GM19452 (cell line): ENCODE measurements around the gene TIMM23B.
"Not testable (repeated sequence)": the region's sequence is repeated elsewhere in the genome, so short reads cannot be mapped to it uniquely, and the experiment has no call there.

Source experiments
- ATAC-seq: cut with Tn5 transposase; IDR thresholded peaks from one replicate; pipeline ENCODE4 v1.9.1; 2021; ENCODE audit not compliant: unreplicated experiment

TIMM23B gene

DNA sequence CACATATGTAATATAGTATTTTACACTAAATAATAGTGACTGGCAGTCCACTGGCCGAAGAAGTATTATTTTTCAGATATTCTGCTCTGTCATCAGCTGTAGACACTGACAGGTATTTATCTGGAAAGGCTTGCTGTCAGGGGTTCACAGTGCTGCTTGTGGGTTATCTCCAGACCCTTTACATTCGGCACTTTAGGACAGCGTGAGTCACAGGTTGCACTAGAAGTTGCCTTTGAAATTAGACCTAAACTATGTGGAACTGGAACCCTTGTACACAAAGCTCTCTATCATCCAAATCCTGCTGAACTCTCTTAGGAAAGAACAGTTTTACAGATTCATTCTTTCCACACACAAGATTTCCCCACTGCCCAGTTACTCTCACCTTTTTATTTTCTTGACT, 30.2 kb downstream of the TIMM23B start:
- ATAC-seq: not testable (repeated sequence)

DNA sequence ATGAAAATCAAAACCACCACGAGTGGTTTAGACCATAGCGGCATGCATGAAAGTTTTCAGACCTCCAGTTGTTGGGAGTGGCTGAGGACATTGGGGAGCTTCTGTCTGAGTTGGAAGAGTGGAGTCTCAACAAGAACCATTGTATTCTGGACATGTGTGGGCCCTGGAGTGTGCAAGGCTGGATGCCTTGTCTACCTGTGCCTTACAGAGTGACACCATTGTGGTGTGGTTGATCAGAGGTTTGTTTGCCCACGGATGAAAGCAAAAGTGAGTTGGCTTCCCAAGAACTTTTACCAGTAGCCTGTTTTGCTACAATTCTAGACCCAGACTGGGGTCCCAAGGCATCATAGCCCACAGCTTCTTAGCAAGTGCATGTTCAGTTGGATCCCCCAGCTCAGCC, 35.9 kb downstream of the TIMM23B start:
- not testable (repeated sequence) for ATAC-seq

GRCh38 chr10:49987207-49987606, 45.4 kb downstream of the TIMM23B start:
- ATAC-seq: not testable (repeated sequence)

DNA sequence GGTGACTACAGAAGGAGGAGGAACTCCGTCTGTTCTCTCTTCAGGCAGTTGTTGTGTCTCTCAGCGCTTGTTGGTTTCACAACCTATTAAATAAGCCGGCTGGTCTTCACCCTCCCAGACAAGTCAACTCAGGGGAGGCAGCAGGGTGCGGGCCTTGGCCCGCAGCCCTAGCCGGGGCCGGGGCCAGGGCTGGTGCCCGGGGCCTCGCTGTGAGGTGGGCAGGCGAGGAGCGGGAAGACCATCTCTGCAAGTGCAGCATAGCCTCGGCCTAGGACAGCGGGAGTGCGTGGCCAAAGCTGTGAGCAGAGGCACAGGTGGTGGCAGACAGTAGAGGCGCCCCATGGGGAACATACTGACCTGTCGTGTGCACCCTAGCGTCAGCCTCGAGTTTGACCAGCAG, 46.5 kb downstream of the TIMM23B start, which contains the start of gene AGAP6:
Gene AGAP6 (plus strand): TSS at position 31 of the 400 bp plus-strand sequence. CDS start 310 bp downstream, at position 341.
- not testable (repeated sequence) for ATAC-seq

DNA sequence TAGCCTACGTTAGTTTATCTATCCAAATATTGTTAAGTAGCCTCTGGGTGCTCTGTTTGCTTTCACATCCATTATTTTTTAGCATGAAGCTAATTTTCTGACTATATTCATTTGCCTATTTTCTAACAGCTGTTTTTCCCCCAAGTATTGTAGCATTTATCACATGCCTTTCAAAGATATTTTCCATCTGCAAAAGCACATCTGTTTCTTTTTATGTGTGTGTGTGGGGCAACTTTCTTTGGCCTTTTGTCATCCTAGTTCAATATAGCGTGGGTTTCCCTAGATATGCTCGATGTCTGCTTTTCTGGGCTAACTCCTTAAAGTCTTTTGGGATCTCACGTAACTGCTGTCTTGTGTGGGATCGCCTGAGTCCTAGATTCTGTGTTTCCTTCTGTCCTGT, 53.5 kb downstream of the TIMM23B start:
- not testable (repeated sequence) for ATAC-seq

- ATAC-seq: not testable (repeated sequence)
Observed at GRCh38 chr10:50014024-50014423, 72.2 kb downstream of the TIMM23B start.

- not testable (repeated sequence) for ATAC-seq
Observed at GRCh38 chr10:50015596-50016220, 73.9 kb downstream of the TIMM23B start.

- ATAC-seq: not testable (repeated sequence)
Observed at GRCh38 chr10:50016926-50017325, 75.1 kb downstream of the TIMM23B start.

DNA sequence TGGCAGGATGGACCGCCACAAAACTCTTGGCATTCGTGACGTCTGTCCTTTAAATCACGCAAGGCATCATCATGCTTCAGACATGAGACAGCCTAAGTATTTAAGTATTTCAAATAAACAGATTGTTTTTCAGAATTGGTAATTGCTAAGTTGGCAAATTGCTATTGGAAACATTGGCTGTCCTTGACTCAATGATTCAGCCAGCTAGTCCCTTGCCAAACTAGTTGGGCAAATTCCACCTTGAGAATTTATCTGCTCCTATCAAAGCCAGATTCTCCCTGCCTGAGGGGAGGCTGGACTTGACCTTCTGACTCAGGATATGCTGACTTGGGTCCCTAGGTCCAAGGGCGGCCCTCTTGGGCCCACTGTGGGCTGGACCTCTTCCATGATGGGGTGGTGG, 75.8 kb downstream of the TIMM23B start:
- ATAC-seq: not testable (repeated sequence)

- not testable (repeated sequence) for ATAC-seq
Observed at GRCh38 chr10:50019279-50019678, 77.4 kb downstream of the TIMM23B start.

DNA sequence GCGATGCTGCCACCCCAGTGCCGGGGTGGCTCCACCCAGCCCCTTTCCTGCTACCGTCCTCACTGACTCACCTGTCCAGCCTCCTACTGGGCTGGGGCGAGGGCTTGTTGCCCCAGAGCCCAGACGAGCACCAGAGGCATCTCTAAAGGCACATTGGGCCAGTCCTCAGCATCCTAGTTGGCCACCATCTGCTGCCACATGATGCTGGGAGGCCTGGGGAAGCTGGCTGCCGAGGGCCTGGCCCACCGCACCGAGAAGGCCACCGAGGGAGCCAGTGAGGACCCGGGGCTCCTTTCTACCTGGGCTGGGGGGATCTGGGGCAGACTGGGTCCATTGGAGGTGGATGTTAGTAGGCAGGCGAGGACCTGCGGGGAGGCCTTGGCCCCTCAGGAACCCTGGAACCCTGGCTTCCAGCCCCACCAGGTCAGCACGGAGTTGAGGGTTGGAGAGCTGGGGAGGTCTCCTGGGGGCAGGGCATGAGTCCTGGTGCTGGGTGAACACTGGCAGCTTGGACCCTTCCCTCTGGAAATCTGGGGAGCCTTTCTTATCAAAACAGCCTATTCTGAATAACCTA, 78.7 kb downstream of the TIMM23B start:
- ATAC-seq: not testable (repeated sequence)

DNA sequence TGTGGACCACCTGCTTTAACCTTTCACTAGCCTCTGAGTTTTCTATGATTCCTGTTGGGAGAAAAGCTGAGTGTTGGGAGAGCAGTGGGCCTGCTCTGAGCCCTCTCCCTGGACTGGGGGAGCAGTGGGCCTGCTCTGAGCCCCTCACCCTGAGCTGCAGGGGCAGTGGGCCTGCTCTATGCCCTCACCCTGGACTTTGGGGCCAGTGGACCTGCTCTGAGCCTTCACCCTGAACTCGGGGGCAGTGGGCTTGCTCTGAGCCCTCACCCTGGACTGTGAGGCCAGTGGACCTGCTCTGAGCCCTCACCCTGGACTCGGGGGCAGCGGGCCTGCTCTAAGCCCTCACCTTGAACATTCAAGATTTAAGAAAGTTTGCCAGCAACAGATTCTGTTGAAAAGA, 79.8 kb downstream of the TIMM23B start:
- ATAC-seq: no peak
